ENCODE data around the gene CEP78.

CEP78 gene

DNA sequence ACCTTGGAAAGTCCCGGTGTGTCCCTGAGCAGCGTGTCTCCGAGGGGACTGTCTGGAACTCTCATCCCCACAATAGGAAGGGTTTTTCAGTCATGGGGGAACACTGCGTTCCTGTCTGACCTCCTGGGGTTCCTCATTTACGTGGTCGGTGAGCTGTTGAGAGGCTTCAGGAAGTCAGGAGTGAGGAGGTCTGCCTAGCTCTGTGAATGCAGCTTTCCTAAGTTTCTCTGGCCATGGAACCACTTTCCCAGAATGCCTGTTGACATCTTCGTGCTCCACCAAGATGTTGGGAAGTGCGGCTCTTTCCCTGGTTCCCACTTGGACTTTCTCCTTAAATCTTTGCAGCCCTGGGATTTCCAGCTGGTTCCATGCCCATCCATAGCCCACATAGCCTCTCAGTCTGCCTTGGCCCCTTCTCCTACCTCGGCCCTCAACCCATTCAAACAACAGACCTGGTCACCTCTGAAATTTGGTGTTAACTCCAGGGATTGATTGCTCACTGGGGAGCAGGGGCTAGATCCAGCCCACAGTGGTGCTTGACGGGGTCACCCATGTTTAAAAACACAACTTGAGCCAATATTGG is 88.3 kb downstream of the CEP78 start:
- H3K4me1 ChIP-seq (ENCODE audit: control insufficient read depth, insufficient read depth, low read length) = peaks cover 3% of the 10 kb centered on the region; the same call in 1 of the 2 replicates
- no peak overlapping the region for H3K9ac ChIP-seq (ENCODE audit: low read length)
- no peak overlapping the region for H3K27ac ChIP-seq (ENCODE audit: low read depth, low read length)
- no peaks in the 10 kb centered on the region for H3K27me3 ChIP-seq (ENCODE audit: control insufficient read depth, insufficient read depth, low read length)
- no peak overlapping the region for H3K4me3 ChIP-seq (ENCODE audit: low read depth, low read length)
- no peaks in the 10 kb centered on the region for H3K9me3 ChIP-seq (ENCODE audit: control insufficient read depth, insufficient read depth, low read depth, low read length)
- H3K36me3 ChIP-seq (ENCODE audit: control insufficient read depth, insufficient read depth, low read length) = peaks cover 95% of the 10 kb centered on the region

DNA sequence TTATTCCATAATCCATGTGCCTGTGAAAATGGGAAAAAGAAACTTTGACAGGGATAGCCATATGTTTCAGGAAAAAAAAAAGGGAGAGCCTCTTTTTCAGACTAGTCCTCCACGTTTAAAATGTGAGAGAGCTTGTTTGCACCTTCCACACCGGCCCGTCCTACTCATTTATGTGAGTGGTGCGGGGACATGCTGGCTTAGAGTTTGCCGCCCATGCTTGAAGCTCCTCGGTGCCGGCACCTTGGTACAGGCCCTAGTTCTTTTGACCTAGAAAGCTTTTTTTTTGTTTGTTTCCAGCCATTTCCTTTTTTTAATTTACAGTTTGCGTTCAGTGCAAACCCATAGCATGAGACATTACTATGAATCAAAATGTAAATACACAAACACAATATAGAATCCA is 88.8 kb downstream of the CEP78 start:
- Histone ChIP-seq H3K4me3 (ENCODE audit: low read depth, low read length) (no peak overlapping the region), H3K9me3 (ENCODE audit: control insufficient read depth, insufficient read depth, low read depth, low read length) (no peaks in the 10 kb centered on the region), H3K36me3 (ENCODE audit: control insufficient read depth, insufficient read depth, low read length) (peaks cover 93% of the 10 kb centered on the region), H3K27ac (ENCODE audit: low read depth, low read length) (no peak overlapping the region), H3K4me1 (ENCODE audit: control insufficient read depth, insufficient read depth, low read length) (peaks cover 3% of the 10 kb centered on the region; the same call in 1 of the 2 replicates), H3K9ac (ENCODE audit: low read length) (no peak overlapping the region), H3K27me3 (ENCODE audit: control insufficient read depth, insufficient read depth, low read length) (no peaks in the 10 kb centered on the region)

DNA sequence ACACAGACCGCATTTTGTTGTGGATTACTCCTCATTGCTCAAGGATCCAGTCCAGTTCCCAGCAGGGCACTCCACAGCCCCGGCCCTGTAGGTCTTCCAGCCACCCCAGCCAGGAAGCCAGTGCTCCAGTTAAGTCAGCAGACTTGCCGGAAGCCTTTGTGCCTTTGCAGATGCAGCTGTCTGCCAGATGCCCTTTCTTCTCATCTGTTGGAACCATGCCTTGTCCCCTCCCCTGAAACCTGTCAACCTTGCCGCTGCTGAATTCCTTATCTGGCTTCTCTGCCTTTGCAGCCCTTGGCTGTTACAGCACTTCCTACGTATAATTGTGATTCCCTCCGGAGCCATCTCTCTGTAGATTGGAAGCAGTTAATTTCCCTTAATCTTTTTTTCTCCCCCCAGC is 89.5 kb downstream of the CEP78 start:
- Histone ChIP-seq H3K4me3 (ENCODE audit: low read depth, low read length) (no peak overlapping the region), H3K4me1 (ENCODE audit: control insufficient read depth, insufficient read depth, low read length) (peaks cover 3% of the 10 kb centered on the region; the same call in 1 of the 2 replicates), H3K27me3 (ENCODE audit: control insufficient read depth, insufficient read depth, low read length) (no peaks in the 10 kb centered on the region), H3K27ac (ENCODE audit: low read depth, low read length) (no peak overlapping the region; the same call in 1 of the 2 replicates), H3K9ac (ENCODE audit: low read length) (no peak overlapping the region), H3K36me3 (ENCODE audit: control insufficient read depth, insufficient read depth, low read length) (peaks cover 91% of the 10 kb centered on the region), H3K9me3 (ENCODE audit: control insufficient read depth, insufficient read depth, low read depth, low read length) (no peaks in the 10 kb centered on the region)

DNA sequence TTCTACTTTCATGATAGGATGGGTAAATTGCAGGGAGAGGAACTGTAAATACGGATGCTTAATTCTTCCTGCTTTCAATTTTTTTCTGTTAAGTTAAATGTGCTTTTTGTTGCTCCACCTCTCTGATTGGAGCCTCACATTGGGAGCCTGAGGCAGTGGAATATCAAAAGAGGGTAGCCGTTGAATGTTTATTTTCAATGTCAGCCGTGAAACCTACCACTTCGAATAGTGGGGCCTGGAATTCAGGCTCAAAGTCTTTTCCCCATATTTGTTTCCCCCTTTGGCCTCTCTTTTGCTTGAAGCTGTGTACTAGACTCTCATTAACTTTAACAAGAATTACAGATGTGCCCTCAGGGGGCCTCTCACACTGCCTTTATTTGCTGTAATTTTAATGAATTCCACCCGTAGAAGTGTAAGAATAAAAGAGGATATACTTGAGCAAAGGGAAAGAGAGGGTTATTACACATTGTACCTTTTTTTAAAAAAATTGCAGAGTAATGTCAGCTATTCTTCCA is 90.0 kb downstream of the CEP78 start:
- H3K36me3 ChIP-seq (ENCODE audit: control insufficient read depth, insufficient read depth, low read length) = peaks cover 86% of the 10 kb centered on the region
- no peak overlapping the region for H3K27ac ChIP-seq (ENCODE audit: low read depth, low read length)
- H3K9me3 ChIP-seq (ENCODE audit: control insufficient read depth, insufficient read depth, low read depth, low read length) = no peaks in the 10 kb centered on the region
- H3K4me3 ChIP-seq (ENCODE audit: low read depth, low read length) = no peak overlapping the region
- H3K27me3 ChIP-seq (ENCODE audit: control insufficient read depth, insufficient read depth, low read length) = no peaks in the 10 kb centered on the region
- no peak overlapping the region for H3K9ac ChIP-seq (ENCODE audit: low read length)
- H3K4me1 ChIP-seq (ENCODE audit: control insufficient read depth, insufficient read depth, low read length) = peaks cover 3% of the 10 kb centered on the region; the same call in 1 of the 2 replicates

DNA sequence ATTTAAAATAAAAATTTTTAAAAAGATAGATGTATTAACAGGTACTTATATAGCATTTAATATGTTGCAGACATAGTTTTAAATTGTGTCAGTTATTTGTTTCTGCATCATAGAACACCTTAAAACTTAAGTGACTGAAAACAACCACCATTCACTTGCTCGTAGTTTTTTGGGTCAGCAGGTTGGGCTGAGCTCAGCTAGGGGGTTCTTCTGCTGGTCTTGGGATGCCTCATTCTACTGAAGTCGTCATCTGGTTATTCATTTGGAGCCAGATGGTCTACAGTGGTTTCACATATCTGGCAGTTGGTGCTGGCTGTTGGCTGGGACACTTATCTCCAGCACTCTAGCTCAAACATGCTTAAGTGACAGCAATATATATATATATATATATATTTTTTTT is 90.7 kb downstream of the CEP78 start:
- Histone ChIP-seq H3K36me3 (ENCODE audit: control insufficient read depth, insufficient read depth, low read length) (peaks cover 86% of the 10 kb centered on the region), H3K4me3 (ENCODE audit: low read depth, low read length) (no peak overlapping the region), H3K9ac (ENCODE audit: low read length) (no peak overlapping the region), H3K27me3 (ENCODE audit: control insufficient read depth, insufficient read depth, low read length) (no peaks in the 10 kb centered on the region), H3K9me3 (ENCODE audit: control insufficient read depth, insufficient read depth, low read depth, low read length) (no peaks in the 10 kb centered on the region), H3K4me1 (ENCODE audit: control insufficient read depth, insufficient read depth, low read length) (peaks cover 3% of the 10 kb centered on the region; the same call in 1 of the 2 replicates), H3K27ac (ENCODE audit: low read depth, low read length) (no peak overlapping the region)
